Adrenal gland (tissue), 12 donors: ENCODE results near the gene CEP85. TPM values are rescaled to one million over a fixed set of nuclear protein-coding genes. Genes with fewer than 3 reads are reported as not detected.

Experiments
- DNase-seq, 7 donors: peaks; one replicate each; pipeline ENCODE4 v3.0.0-alpha.2; 2019 to 2020
- H3K27ac ChIP-seq, 5 donors: fragments of 200-600 bp; sonication (generic) in 4 of 5; 1 replicate in 3 of 5; 2 replicates in 2 of 5; pipeline versions ENCODE4 v1.5.1 to v1.8.0; 2016 to 2020; ENCODE audit warnings: mild to moderate bottlenecking in 1 of 5
- H3K27me3 ChIP-seq: fragments of 200-600 bp; 2 replicates; pipeline ENCODE4 v1.8.0; 2021
- H3K36me3 ChIP-seq, 2 donors: fragments of 200-600 bp; replicated peaks in 1 of 2; 1 replicate in 1 of 2; 2 replicates in 1 of 2; pipeline versions ENCODE4 v1.5.1 to v1.8.0; 2018 to 2022
- H3K4me1 ChIP-seq, 2 donors: fragments of 200-600 bp; replicated peaks in 1 of 2; 1 replicate in 1 of 2; 2 replicates in 1 of 2; pipeline versions ENCODE4 v1.5.1 to v1.8.0; 2018 to 2021
- H3K4me3 ChIP-seq, 4 donors: fragments of 200-600 bp; sonication (generic) in 3 of 4; one replicate each; pipeline ENCODE4 v1.5.1; 2016 to 2018
- H3K9me3 ChIP-seq, 3 donors: fragments of 200-600 bp; sonication (generic) in 1 of 3; replicated peaks in 1 of 3; 1 replicate in 2 of 3; 2 replicates in 1 of 3; pipeline versions ENCODE4 v1.5.1 to v1.8.0; 2016 to 2021
- CTCF ChIP-seq, 6 experiments: fragments of 450-650 bp in 4 of 6; fragments of 200-600 bp in 2 of 6; sonication (generic) in 1 of 6; IDR thresholded peaks; 1 replicate in 5 of 6; 2 replicates in 1 of 6; pipeline versions ENCODE4 v1.5.1 to v1.8.0; 2016 to 2021; ENCODE audit warnings: antibody characterized with exemption in 6 of 6, mild to moderate bottlenecking in 2 of 6, moderate library complexity in 1 of 6
- POLR2A ChIP-seq, 2 donors: fragments of 450-650 bp; IDR thresholded peaks; one replicate each; pipeline ENCODE4 v1.6.1; 2017; ENCODE audit warnings: antibody characterized with exemption in 2 of 2, mild to moderate bottlenecking in 2 of 2, moderate library complexity in 1 of 2
- WGBS, 4 donors: extraction: QIAGEN DNeasy Blood & Tissue Kit in 2 of 4; methylation state at CpG; one replicate each; pipeline versions ENCODE4 v1.1.5 to v1.1.7; 2013 to 2017; 5-methylcytosine and 5-hydroxymethylcytosine counted together
- intact Hi-C, 2 donors: fragments of 100-400 bp; cut with DNase I; formaldehyde crosslinking; loops; one replicate each; pipeline versions ENCODE4 v1.14.1 to v1.15.0; 2022 to 2023
- polyA plus RNA-seq, 3 donors: library from polyadenylated mRNA; stranded (reverse); fragments of 200-250 nt in 2 of 3; fragments of 350-450 nt in 1 of 3; fragmentation: Illumina TruSeq in 1 of 3; extraction: RNeasy Lipid Tissue Mini Kit (QIAGEN cat#74804) in 1 of 3; gene quantifications; one replicate each; pipeline ENCODE4 v1.2.3, GENCODE V29; 2013 to 2014
- total RNA-seq, 9 donors: library from RNA; depleted of rRNA in 4 of 9; stranded (reverse); fragments of >200 nt in 4 of 9; fragments of 120-200 nt in 1 of 9; fragmentation: NEBNext Ultra II Directional in 1 of 9; extraction: Animal tissue kit (Norgen Biotek cat#: 25700) in 1 of 9; gene quantifications; one replicate each; pipeline versions ENCODE4 v1.1.0 to v1.2.4, GENCODE V29; 2013 to 2023
- donor health status: healthy with polysubstance abuse.
- donor health status: Bipolar disorder and iron deficiency.
- donor health status: DM: yes; HTN: yes; CAD: no.
- donor health status: DM: no; HTN: no; CAD: no.
- donor health status: DM: no; HTN: no; CAD: no.
- donor health status: DM: yes; HTN: yes; CAD: no.

CEP85 gene
- total and polyA plus RNA-seq, 12 donors, result 2.5 to 16.4 (median 5.8) TPM

DNA sequence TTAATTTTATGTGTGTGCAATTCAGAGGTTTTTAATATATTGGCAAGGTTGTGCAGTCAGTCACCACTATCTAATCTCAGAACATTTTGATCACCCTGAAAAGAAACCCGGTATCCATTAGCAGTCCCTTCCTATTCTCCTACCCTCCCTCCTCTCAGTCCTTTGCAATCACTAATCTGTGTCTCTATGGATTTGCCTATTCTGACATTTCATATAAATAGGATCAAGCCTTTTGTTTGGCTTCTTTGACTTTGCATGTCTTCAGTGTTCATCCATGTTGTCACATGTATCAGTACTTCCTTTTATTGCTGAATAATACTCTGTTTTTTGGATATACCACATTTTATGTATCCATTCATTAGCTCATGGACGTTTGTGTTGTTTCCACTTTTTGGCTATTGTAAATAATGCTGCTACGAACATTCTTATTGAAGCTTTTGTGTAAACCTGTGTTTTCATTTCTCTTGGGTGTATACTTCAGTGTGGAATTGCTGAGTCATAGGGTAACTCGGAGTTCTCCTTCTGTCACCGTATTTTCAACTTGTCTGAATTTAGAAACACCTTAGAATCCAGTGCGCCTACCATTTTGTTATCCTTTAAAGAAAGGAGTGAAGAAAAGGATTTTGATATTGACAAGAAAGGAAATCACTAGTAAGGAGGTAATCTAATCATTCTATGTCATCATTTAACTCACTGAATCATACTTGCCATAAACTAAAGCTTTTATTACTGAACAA is 3.4 kb downstream of the CEP85 start:
- no peak for DNase-seq
- Histone ChIP-seq H3K27ac (no peak overlapping the region), H3K9me3 (no peaks in the 10 kb centered on the region), H3K4me3 (no peak overlapping the region), H3K36me3 (no peaks in the 10 kb centered on the region), H3K27me3 (no peaks in the 10 kb centered on the region), H3K4me1 (peaks cover 0 to 7% of the 10 kb centered on the region in 2 donors)
- WGBS, 4 donors, result 56 to 69% (median 66%) methylated on average over 6 of the region's 6 CpGs
- intact Hi-C loops, result no loop called here
- no peak for TF ChIP-seq POLR2A (IDR thresholded peaks at IDR 0.05)
- no peak for TF ChIP-seq CTCF (IDR thresholded peaks at IDR 0.05)

DNA sequence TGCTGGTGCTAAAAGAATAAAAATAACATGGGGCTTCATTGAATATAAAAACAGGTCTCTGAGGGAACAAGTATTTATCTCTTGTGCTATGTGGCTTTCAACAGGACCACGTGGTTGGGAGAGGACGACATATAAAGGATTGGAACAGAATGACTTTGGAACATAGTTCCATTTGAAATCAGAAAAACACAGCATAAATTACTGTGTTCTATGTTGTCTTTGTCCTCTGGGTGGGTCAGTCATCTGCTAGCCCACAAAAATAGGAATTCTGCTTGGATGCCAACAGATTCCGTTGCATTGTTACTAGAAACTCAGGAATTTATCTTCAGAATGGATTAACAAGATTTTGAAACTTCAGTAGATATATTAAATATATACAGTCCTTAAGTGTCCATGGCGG is 5.9 kb downstream of the CEP85 start:
- H3K4me1 ChIP-seq, result peaks cover 0 to 5% of the 10 kb centered on the region in 2 donors
- H3K9me3 ChIP-seq, result no peaks in the 10 kb centered on the region
- no peak overlapping the region for H3K27ac ChIP-seq
- WGBS, 4 donors, result 84 to 89% (median 86%) methylated on average over 4 of the region's 4 CpGs
- TF ChIP-seq POLR2A (IDR thresholded peaks at IDR 0.05), result no peak
- no peaks in the 10 kb centered on the region for H3K27me3 ChIP-seq
- H3K36me3 ChIP-seq, result peaks cover 0 to 5% of the 10 kb centered on the region in 2 donors
- intact Hi-C loops, result no loop called here
- no peak for DNase-seq
- no peak overlapping the region for H3K4me3 ChIP-seq

DNA sequence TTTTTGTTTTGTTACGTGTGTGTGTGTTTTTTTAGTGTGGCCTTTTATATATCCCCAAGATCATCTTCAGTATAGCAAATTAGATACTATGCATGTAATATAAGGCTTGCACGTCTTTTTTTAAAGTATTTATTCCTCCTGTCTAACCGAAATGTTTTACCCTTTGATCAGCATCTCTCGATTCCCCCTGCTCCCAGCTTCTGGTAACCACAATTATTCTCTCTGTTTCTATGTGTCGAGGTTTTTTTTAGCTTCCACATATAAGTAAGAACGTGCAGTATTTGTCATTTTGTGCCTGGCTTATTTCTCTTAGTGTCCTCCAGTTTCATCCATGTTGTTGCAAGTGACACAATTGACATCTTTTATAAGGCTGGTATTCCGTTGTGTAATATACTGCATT is 18.7 kb downstream of the CEP85 start:
- H3K27me3 ChIP-seq, result no peaks in the 10 kb centered on the region
- no peaks in the 10 kb centered on the region for H3K9me3 ChIP-seq
- H3K4me3 ChIP-seq, result no peak overlapping the region
- TF ChIP-seq POLR2A (IDR thresholded peaks at IDR 0.05) (no peak), CTCF (IDR thresholded peaks at IDR 0.05) (no peak)
- H3K36me3 ChIP-seq, result peaks cover 0 to 15% of the 10 kb centered on the region in 2 donors
- intact Hi-C loops, result no loop called here
- WGBS, 4 donors, result 77 to 84% (median 82%) methylated on average over 7 of the region's 7 CpGs
- no peaks in the 10 kb centered on the region for H3K4me1 ChIP-seq
- H3K27ac ChIP-seq, result no peak overlapping the region
- DNase-seq, result no peak

DNA sequence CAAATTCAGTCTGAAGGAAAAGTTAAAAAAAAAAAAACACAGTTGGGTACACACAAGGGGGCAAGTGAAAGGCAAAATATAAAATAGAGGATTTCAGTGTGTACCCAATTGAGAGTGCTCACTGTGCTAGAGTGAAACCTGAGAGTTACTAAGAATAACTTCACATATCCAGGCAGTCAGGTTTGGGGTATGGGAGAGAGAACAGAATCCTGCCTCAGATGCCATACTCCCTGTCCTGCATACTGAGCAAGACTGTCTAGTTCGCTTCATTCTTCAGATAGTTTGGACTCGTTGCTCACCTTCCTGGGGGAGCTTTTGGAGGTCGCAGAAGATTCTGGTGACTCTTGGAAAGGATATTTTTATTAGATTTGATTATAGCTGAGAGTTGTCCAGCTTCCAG is 20.4 kb downstream of the CEP85 start:
- WGBS, 4 donors, result 88 to 95% (median 91%) methylated on average over 3 of the region's 3 CpGs
- Histone ChIP-seq H3K4me1 (peaks cover 0 to 4% of the 10 kb centered on the region in 2 donors), H3K36me3 (peaks cover 0 to 21% of the 10 kb centered on the region in 2 donors), H3K4me3 (no peak overlapping the region), H3K9me3 (no peaks in the 10 kb centered on the region), H3K27ac (no peak overlapping the region), H3K27me3 (no peaks in the 10 kb centered on the region)
- TF ChIP-seq CTCF (IDR thresholded peaks at IDR 0.05) (no peak), POLR2A (IDR thresholded peaks at IDR 0.05) (no peak)
- intact Hi-C loops, result no loop called here
- DNase-seq, result no peak

GRCh38 chr1:26257222-26257621 is 23.2 kb downstream of the CEP85 start:
- Histone ChIP-seq H3K9me3 (no peaks in the 10 kb centered on the region), H3K4me1 (peaks cover 0 to 9% of the 10 kb centered on the region in 2 donors), H3K4me3 (no peak overlapping the region), H3K27ac (no peak overlapping the region), H3K27me3 (no peaks in the 10 kb centered on the region), H3K36me3 (peaks cover 0 to 17% of the 10 kb centered on the region in 2 donors)
- no peak for DNase-seq
- TF ChIP-seq POLR2A (IDR thresholded peaks at IDR 0.05) (no peak), CTCF (IDR thresholded peaks at IDR 0.05) (no peak)
- intact Hi-C loops, result no loop called here
- 81 to 97% (median 96%) methylated on average over 2 of the region's 2 CpGs for WGBS, 4 donors
